Activated T-helper 1 cell treated with anti-CD3 and anti-CD28 coated beads, Interleukin-12 subunit alpha, Interleukin-12 subunit beta, Interleukin-2, Interleukin-4 antibody, amounts not matched to agents 30 ng/mL and 10 ng/mL and 1 ng/mL, durations not matched to agents 14 hours and 24 hours and 36 hours (primary cell): Measurements from ENCODE around the gene TSC22D1. TPM values are rescaled to one million over a fixed set of nuclear protein-coding genes. Genes with fewer than 3 reads are reported as not detected.
"Not testable (repeated sequence)": the region's sequence is repeated elsewhere in the genome, so short reads cannot be mapped to it uniquely, and the experiment has no call there.

Source experiments
- DNase-seq: peaks from one replicate; pipeline ENCODE4 v3.0.0; 2021; ENCODE audit warnings: low spot score
- H3K27ac Mint-ChIP-seq: one replicate; pipeline ENCODE4 v1.8.0; 2021; ENCODE audit warnings: mild to moderate bottlenecking, mixed read lengths
- H3K27me3 Mint-ChIP-seq: one replicate; pipeline ENCODE4 v1.8.0; 2022; ENCODE audit warnings: mild to moderate bottlenecking, moderate library complexity, mixed read lengths; ENCODE audit not compliant: insufficient read depth
- H3K36me3 Mint-ChIP-seq: one replicate; pipeline ENCODE4 v1.8.0; 2021; ENCODE audit warnings: low read depth, mixed read lengths
- H3K4me1 Mint-ChIP-seq: one replicate; pipeline ENCODE4 v1.8.0; 2021; ENCODE audit warnings: low read depth, mixed read lengths
- H3K4me3 Mint-ChIP-seq: one replicate; pipeline ENCODE4 v1.8.0; 2021; ENCODE audit warnings: mild to moderate bottlenecking, moderate library complexity, mixed read lengths
- H3K9me3 Mint-ChIP-seq: one replicate; pipeline ENCODE4 v1.8.0; 2021; ENCODE audit warnings: mixed read lengths
- intact Hi-C: fragments of 100-400 bp; cut with micrococcal nuclease; formaldehyde crosslinking; loops from one replicate; pipeline ENCODE4 v1.15.1; 2024
- total RNA-seq: library from RNA; stranded (reverse); gene quantifications from 2 replicates; pipeline ENCODE4 v1.2.3, GENCODE V29; 2022

The TSC22D1 gene
- total RNA-seq, 1 donor from 2014 or later = 6.9 TPM

- H3K4me3 Mint-ChIP-seq, H3K27me3 Mint-ChIP-seq, H3K9me3 Mint-ChIP-seq, H3K36me3 Mint-ChIP-seq, H3K4me1 Mint-ChIP-seq, intact Hi-C loops, H3K27ac Mint-ChIP-seq, DNase-seq: not testable (repeated sequence)
Measured at GRCh38 chr13:44562853-44563252, 13.3 kb downstream of the TSC22D1 start.

GRCh38 chr13:44561351-44561750 is 14.8 kb downstream of the TSC22D1 start:
- H3K9me3 Mint-ChIP-seq = no peaks in the 10 kb centered on the region
- no peak overlapping the region for H3K4me3 Mint-ChIP-seq
- no peaks in the 10 kb centered on the region for H3K36me3 Mint-ChIP-seq
- intact Hi-C loops = no loop called here
- no peaks in the 10 kb centered on the region for H3K4me1 Mint-ChIP-seq
- H3K27me3 Mint-ChIP-seq = no peaks in the 10 kb centered on the region
- no peak for DNase-seq
- no peak overlapping the region for H3K27ac Mint-ChIP-seq

- no peaks in the 10 kb centered on the region for H3K27me3 Mint-ChIP-seq
- no peak for DNase-seq
- no peak overlapping the region for H3K4me3 Mint-ChIP-seq
- intact Hi-C loops = no loop called here
- no peaks in the 10 kb centered on the region for H3K36me3 Mint-ChIP-seq
- H3K27ac Mint-ChIP-seq = no peak overlapping the region
- no peaks in the 10 kb centered on the region for H3K4me1 Mint-ChIP-seq
- H3K9me3 Mint-ChIP-seq = no peaks in the 10 kb centered on the region
Measured at GRCh38 chr13:44557986-44558385, 18.1 kb downstream of the TSC22D1 start.

- Mint-ChIP-seq H3K4me3 (no peak overlapping the region), H3K9me3 (no peaks in the 10 kb centered on the region), H3K4me1 (no peaks in the 10 kb centered on the region), H3K27me3 (no peaks in the 10 kb centered on the region), H3K36me3 (no peaks in the 10 kb centered on the region), H3K27ac (no peak overlapping the region)
- no peak for DNase-seq
- intact Hi-C loops = no loop called here
Measured at GRCh38 chr13:44555207-44555606, 20.9 kb downstream of the TSC22D1 start.

GRCh38 chr13:44549476-44549875 is 26.7 kb downstream of the TSC22D1 start:
- no peak for DNase-seq
- Mint-ChIP-seq H3K36me3 (no peaks in the 10 kb centered on the region), H3K9me3 (no peaks in the 10 kb centered on the region), H3K27me3 (no peaks in the 10 kb centered on the region), H3K27ac (no peak overlapping the region), H3K4me1 (no peaks in the 10 kb centered on the region), H3K4me3 (no peak overlapping the region)
- intact Hi-C loops = no loop called here

- H3K36me3 Mint-ChIP-seq = no peaks in the 10 kb centered on the region
- no peaks in the 10 kb centered on the region for H3K4me1 Mint-ChIP-seq
- no peaks in the 10 kb centered on the region for H3K27me3 Mint-ChIP-seq
- no peak overlapping the region for H3K27ac Mint-ChIP-seq
- H3K4me3 Mint-ChIP-seq = no peak overlapping the region
- intact Hi-C loops = no loop called here
- DNase-seq = no peak
- H3K9me3 Mint-ChIP-seq = no peaks in the 10 kb centered on the region
Measured at GRCh38 chr13:44546164-44546563, 30.0 kb downstream of the TSC22D1 start.

GRCh38 chr13:44543369-44543768 is 32.8 kb downstream of the TSC22D1 start:
- no peaks in the 10 kb centered on the region for H3K9me3 Mint-ChIP-seq
- no peaks in the 10 kb centered on the region for H3K4me1 Mint-ChIP-seq
- intact Hi-C loops = no loop called here
- no peak overlapping the region for H3K4me3 Mint-ChIP-seq
- DNase-seq = no peak
- H3K36me3 Mint-ChIP-seq = no peaks in the 10 kb centered on the region
- H3K27me3 Mint-ChIP-seq = no peaks in the 10 kb centered on the region
- H3K27ac Mint-ChIP-seq = no peak overlapping the region

GRCh38 chr13:44542361-44542760 is 33.8 kb downstream of the TSC22D1 start:
- no peak overlapping the region for H3K4me3 Mint-ChIP-seq
- DNase-seq = no peak
- no peaks in the 10 kb centered on the region for H3K27me3 Mint-ChIP-seq
- no peaks in the 10 kb centered on the region for H3K36me3 Mint-ChIP-seq
- no peaks in the 10 kb centered on the region for H3K9me3 Mint-ChIP-seq
- no peaks in the 10 kb centered on the region for H3K4me1 Mint-ChIP-seq
- no peak overlapping the region for H3K27ac Mint-ChIP-seq
- intact Hi-C loops = no loop called here

GRCh38 chr13:44541601-44542000 is 34.5 kb downstream of the TSC22D1 start:
- H3K36me3 Mint-ChIP-seq = no peaks in the 10 kb centered on the region
- H3K27me3 Mint-ChIP-seq = no peaks in the 10 kb centered on the region
- H3K9me3 Mint-ChIP-seq = no peaks in the 10 kb centered on the region
- DNase-seq = no peak
- H3K4me3 Mint-ChIP-seq = no peak overlapping the region
- no peaks in the 10 kb centered on the region for H3K4me1 Mint-ChIP-seq
- no peak overlapping the region for H3K27ac Mint-ChIP-seq
- intact Hi-C loops = no loop called here

GRCh38 chr13:44540761-44541434 is 35.2 kb downstream of the TSC22D1 start:
- intact Hi-C loops = no loop called here
- Mint-ChIP-seq H3K4me3 (no peak overlapping the region), H3K4me1 (no peaks in the 10 kb centered on the region), H3K9me3 (no peaks in the 10 kb centered on the region), H3K27ac (no peak overlapping the region), H3K36me3 (peaks cover 2% of the 10 kb centered on the region), H3K27me3 (no peaks in the 10 kb centered on the region)
- no peak for DNase-seq

- no peaks in the 10 kb centered on the region for H3K4me1 Mint-ChIP-seq
- no peaks in the 10 kb centered on the region for H3K9me3 Mint-ChIP-seq
- H3K27me3 Mint-ChIP-seq = peaks cover 2% of the 10 kb centered on the region
- DNase-seq = no peak
- H3K36me3 Mint-ChIP-seq = peaks cover 2% of the 10 kb centered on the region
- no peak overlapping the region for H3K4me3 Mint-ChIP-seq
- no peak overlapping the region for H3K27ac Mint-ChIP-seq
- intact Hi-C loops = no loop called here
Measured at GRCh38 chr13:44537248-44537647, 38.9 kb downstream of the TSC22D1 start.

- no peaks in the 10 kb centered on the region for H3K4me1 Mint-ChIP-seq
Measured at GRCh38 chr13:44523146-44524015, 52.7 kb downstream of the TSC22D1 start.

GRCh38 chr13:44519642-44520041 is 56.5 kb downstream of the TSC22D1 start:
- H3K27me3 Mint-ChIP-seq = no peaks in the 10 kb centered on the region
- no peaks in the 10 kb centered on the region for H3K9me3 Mint-ChIP-seq
- H3K4me1 Mint-ChIP-seq = no peaks in the 10 kb centered on the region
- no peaks in the 10 kb centered on the region for H3K36me3 Mint-ChIP-seq
- H3K4me3 Mint-ChIP-seq = no peak overlapping the region
- no peak overlapping the region for H3K27ac Mint-ChIP-seq
- DNase-seq = no peak
- intact Hi-C loops = loop anchor here (5.0 kb wide), 1 partner anchor 53 kb away; no protein-coding TSS in a partner anchor

More at GRCh38 chr13:44523146-44524015, 52.7 kb downstream of the TSC22D1 start:
- no peak for DNase-seq
- no peaks in the 10 kb centered on the region for H3K36me3 Mint-ChIP-seq
- no peak overlapping the region for H3K27ac Mint-ChIP-seq
- peaks cover 10% of the 10 kb centered on the region for H3K27me3 Mint-ChIP-seq
- no peaks in the 10 kb centered on the region for H3K9me3 Mint-ChIP-seq
- intact Hi-C loops = loop anchor here (5.0 kb wide), 1 partner anchor 49 kb away; no protein-coding TSS in a partner anchor
- H3K4me3 Mint-ChIP-seq = no peak overlapping the region
